Posterior cingulate gyrus (tissue), 11 donors: Measurements from ENCODE around the gene ZNF697.
"Not testable (repeated sequence)": the region's sequence is repeated elsewhere in the genome, so short reads cannot be mapped to it uniquely, and the experiment has no call there.

Source experiments
- DNase-seq, 10 donors: peaks; one replicate each; pipeline versions ENCODE4 v3.0.0 to v3.0.0-alpha.2; 2020 to 2021; ENCODE audit warnings: mixed read lengths in 3 of 10
- intact Hi-C: fragments of 100-400 bp; cut with DNase I; formaldehyde crosslinking; loops from one replicate; pipeline ENCODE4 v1.15.1; 2023

ZNF697 gene

GRCh38 chr1:119633575-119633974 is 14.5 kb downstream of the ZNF697 start:
- DNase-seq: no peak
- intact Hi-C loops: no loop called here

- intact Hi-C loops: no loop called here
- DNase-seq: no peak
These were observed 15.2 kb downstream of the ZNF697 start for GRCh38 chr1:119632841-119633240.

GRCh38 chr1:119632103-119632490 is 16.0 kb downstream of the ZNF697 start:
- intact Hi-C loops: no loop called here
- peak in 1 of 10 donors; percentile 83 for DNase-seq

- DNase-seq: peak in 9 of 10 donors; percentile 42 to 94 (median 63)
- intact Hi-C loops: loop anchor here (2.0 kb wide), 1 partner anchor 17 kb away; the partner anchor contains the start of gene ZNF697
These were observed 16.5 kb downstream of the ZNF697 start for GRCh38 chr1:119631433-119632102.

DNA sequence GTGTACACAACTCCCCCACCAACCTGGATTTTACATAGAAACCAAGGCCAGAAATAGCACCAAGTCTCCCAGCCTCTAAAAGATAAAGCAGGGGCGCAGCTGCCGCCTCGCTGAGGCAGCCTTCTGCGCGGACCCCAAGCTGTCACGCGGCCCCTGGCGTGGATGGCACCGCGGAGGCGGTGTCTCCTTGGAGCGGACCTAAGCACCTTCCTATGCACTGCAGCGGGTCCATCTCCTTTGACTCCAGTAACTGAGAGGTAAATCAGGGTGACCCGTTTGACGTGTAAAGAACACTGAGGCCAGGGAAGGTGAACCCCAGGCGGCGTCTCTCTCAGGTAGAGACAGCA is 17.0 kb downstream of the ZNF697 start:
- intact Hi-C loops: loop anchor here (2.0 kb wide), 1 partner anchor 18 kb away; the partner anchor contains the start of gene ZNF697
- DNase-seq: peak in 2 of 10 donors; percentile 71 to 81

DNA sequence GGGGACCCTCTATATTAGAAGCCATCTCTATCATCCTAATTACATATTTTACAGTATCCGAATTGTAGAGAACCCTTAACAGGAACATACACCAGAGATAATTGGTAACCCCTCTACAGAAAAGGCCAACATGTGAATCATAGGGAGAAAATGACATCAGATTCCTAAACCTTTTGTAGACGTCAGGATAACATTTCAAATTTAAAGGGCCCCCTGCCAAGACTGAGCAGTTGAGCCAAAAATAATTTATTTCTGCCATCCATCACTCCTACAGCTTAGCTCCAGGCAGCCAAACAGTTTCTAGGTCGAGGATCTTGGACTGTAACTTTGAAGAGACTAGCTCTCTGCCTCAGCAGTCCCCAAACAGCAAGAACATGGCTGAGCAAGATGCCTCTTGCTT is 21.2 kb downstream of the ZNF697 start:
- intact Hi-C loops: no loop called here
- no peak for DNase-seq

GRCh38 chr1:119626011-119626545 is 22.0 kb downstream of the ZNF697 start:
- intact Hi-C loops: no loop called here
- no peak for DNase-seq

DNA sequence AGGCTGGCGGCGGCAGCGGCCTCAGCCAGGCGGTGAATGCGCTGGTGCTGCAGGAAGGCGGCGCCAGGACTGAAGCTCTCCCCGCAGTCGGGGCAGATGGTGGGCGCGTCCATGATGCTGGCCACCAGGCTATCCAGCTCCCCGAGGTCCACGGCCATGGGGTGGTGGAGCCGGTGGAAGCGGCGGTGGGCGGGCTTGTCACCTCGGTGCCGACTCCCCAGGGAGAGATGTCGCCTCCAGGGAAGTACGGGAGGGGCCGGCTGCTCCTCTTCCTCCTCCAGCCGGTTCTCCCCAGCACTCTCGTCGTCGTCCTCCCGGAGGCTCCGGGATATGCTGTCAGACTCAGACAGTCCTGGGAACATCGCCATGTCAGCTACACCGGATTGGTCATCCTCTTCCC is 24.4 kb downstream of the ZNF697 start:
- peak in 5 of 10 donors; percentile 38 to 89 (median 79) for DNase-seq
- intact Hi-C loops: no loop called here

DNA sequence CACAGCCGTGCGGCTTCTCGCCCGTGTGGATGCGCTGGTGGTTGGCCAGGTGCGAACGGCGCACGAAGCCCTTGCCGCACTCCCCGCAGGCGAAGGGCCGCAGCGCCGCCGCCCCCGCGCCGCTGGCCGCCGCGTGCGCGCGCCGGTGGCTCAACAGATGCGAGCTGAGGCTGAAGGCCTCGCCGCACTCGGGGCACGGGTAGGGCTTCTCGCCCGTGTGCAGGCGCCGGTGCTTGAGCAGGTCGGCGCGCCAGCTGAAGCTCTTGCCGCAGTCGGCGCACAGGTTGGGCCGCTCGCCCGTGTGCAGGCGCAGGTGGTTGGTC is 24.9 kb downstream of the ZNF697 start:
- intact Hi-C loops: no loop called here
- no peak for DNase-seq

GRCh38 chr1:119622311-119623192 is 25.5 kb downstream of the ZNF697 start:
- intact Hi-C loops: no loop called here
- DNase-seq: no peak

DNA sequence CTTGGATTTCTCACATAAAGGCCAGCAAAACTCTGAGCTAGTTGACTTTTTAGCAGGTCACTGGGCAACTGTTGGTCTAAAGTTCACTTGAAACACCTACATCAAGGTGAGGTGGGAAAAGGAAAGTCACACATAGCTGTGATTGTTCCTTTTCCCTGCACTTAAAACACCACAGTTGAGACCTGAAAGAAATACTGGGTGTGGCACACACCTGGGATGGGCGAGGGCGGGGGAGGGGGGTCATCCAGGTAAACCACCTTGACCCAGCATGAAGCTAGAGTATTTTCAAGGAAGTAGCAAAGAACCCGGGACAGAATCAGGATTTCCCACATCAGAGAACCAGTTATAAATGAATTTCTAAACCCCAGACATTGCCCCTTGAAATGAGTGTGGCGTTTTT is 26.4 kb downstream of the ZNF697 start:
- intact Hi-C loops: loop anchor here (2.0 kb wide), 1 partner anchor 49 kb away; no protein-coding TSS in a partner anchor
- no peak for DNase-seq

- intact Hi-C loops: no loop called here
- DNase-seq: peak in 5 of 10 donors; percentile 22 to 86 (median 38)
These were observed 30.0 kb downstream of the ZNF697 start for GRCh38 chr1:119617751-119618691.

DNA sequence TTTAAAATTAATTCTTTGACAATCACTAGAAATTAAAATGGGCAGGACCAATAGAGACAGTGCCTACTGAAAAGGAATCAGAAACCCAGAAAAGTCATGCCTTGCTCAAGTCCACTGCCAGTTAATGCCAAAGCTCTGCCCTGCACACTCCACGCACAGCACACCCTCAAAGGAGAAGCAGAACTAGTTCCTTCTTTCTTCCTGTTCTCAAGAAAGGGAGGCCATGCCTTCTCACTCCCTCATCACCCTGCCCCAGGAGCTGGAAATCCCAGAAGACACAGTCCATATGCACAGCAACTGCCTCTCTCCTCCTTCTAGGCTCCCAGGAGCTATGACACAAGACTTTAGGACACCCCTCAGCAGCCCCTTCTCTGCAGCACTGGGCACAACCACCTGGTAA is 31.3 kb downstream of the ZNF697 start:
- intact Hi-C loops, DNase-seq: not testable (repeated sequence)

GRCh38 chr1:119615100-119615499 is 33.0 kb downstream of the ZNF697 start:
- DNase-seq: peak in 1 of 10 donors; percentile 73
- intact Hi-C loops: not testable (repeated sequence)

GRCh38 chr1:119613769-119614720 is 34.0 kb downstream of the ZNF697 start:
- peak; percentile 57 to 97 (median 87) for DNase-seq
- intact Hi-C loops: loop anchor here (1.0 to 5.0 kb wide), 3 partner anchors 33 to 61 kb away; partner anchors contain the start of gene ZNF697

GRCh38 chr1:119611701-119612113 is 36.4 kb downstream of the ZNF697 start:
- peak in 9 of 10 donors; percentile 60 to 93 (median 73) for DNase-seq
- intact Hi-C loops: loop anchor here (5.0 kb wide), 1 partner anchor 36 kb away; the partner anchor contains the start of gene ZNF697

GRCh38 chr1:119608816-119609215 is 39.2 kb downstream of the ZNF697 start:
- intact Hi-C loops: not testable (repeated sequence)

GRCh38 chr1:119607087-119607807 is 40.8 kb downstream of the ZNF697 start:
- intact Hi-C loops: not testable (repeated sequence)

More at GRCh38 chr1:119608816-119609215, 39.2 kb downstream of the ZNF697 start:
- DNase-seq: not testable (repeated sequence)

More at GRCh38 chr1:119607087-119607807, 40.8 kb downstream of the ZNF697 start:
- not testable (repeated sequence) for DNase-seq
